HEK293T (cell line): ENCODE measurements around the gene NRG3.

Source experiments
- CTCF ChIA-PET: fragments of 350-600 bp; formaldehyde crosslinking; extraction: SDS; loops from one replicate; lab custom pipeline; 2021; ENCODE audit warnings: antibody characterized with exemption, inconsistent platforms; lab: Yijun Ruan, JAX
- POLR2A ChIA-PET: fragments of 350-600 bp; formaldehyde crosslinking; extraction: SDS; loops from one replicate; lab custom pipeline; 2020; ENCODE audit warnings: antibody characterized with exemption, inconsistent platforms; lab: Yijun Ruan, JAX
- DNase-seq: peaks from one replicate; pipeline ENCODE4 v3.0.0; 2012; ENCODE audit warnings: mixed read lengths; ENCODE audit errors: extremely low spot score
- ARNT ChIP-seq: fragments of 450-650 bp; IDR thresholded peaks from 2 replicates; pipeline ENCODE4 v1.6.1; 2017; ENCODE audit warnings: mild to moderate bottlenecking
- BHLHE40 ChIP-seq: fragments of 450-650 bp; IDR thresholded peaks from 2 replicates; pipeline ENCODE4 v1.6.1; 2016; ENCODE audit warnings: mild to moderate bottlenecking, moderate library complexity, borderline replicate concordance
- CTBP1 ChIP-seq: fragments of 450-650 bp; IDR thresholded peaks from 2 replicates; pipeline ENCODE4 v1.6.1; 2016; ENCODE audit warnings: borderline replicate concordance
- ELF4 ChIP-seq: fragments of 450-650 bp; IDR thresholded peaks from 2 replicates; pipeline ENCODE4 v1.6.1; 2017; ENCODE audit warnings: antibody characterized with exemption
- FOXA1 ChIP-seq: fragments of 450-650 bp; IDR thresholded peaks from 2 replicates; pipeline ENCODE4 v1.6.1; 2016; ENCODE audit warnings: mild to moderate bottlenecking
- FOXK2 ChIP-seq: fragments of 450-650 bp; IDR thresholded peaks from 2 replicates; pipeline ENCODE4 v1.6.1; 2016; ENCODE audit warnings: mild to moderate bottlenecking
- FOXM1 ChIP-seq: fragments of 450-650 bp; IDR thresholded peaks from 2 replicates; pipeline ENCODE4 v1.6.1; 2017; ENCODE audit warnings: mild to moderate bottlenecking, borderline replicate concordance
- HDGF ChIP-seq: fragments of 450-650 bp; IDR thresholded peaks from 2 replicates; pipeline ENCODE4 v1.6.1; 2017; ENCODE audit warnings: antibody characterized with exemption, borderline replicate concordance
- L3MBTL2 ChIP-seq: fragments of 450-650 bp; conservative IDR thresholded peaks from 2 replicates; pipeline ENCODE4 v1.6.1; 2016; ENCODE audit warnings: mild to moderate bottlenecking
- LEF1 ChIP-seq: fragments of 450-650 bp; IDR thresholded peaks from 2 replicates; pipeline ENCODE4 v1.6.1; 2017; ENCODE audit warnings: mild to moderate bottlenecking, borderline replicate concordance
- NFRKB ChIP-seq: fragments of 450-650 bp; IDR thresholded peaks from 2 replicates; pipeline ENCODE4 v1.6.1; 2016; ENCODE audit warnings: mild to moderate bottlenecking, moderate library complexity
- PKNOX1 ChIP-seq: fragments of 450-650 bp; IDR thresholded peaks from 2 replicates; pipeline ENCODE4 v1.6.1; 2016
- SP1 ChIP-seq: fragments of 450-650 bp; IDR thresholded peaks from 2 replicates; pipeline ENCODE4 v1.6.1; 2017
- SUZ12 ChIP-seq: fragments of 450-650 bp; IDR thresholded peaks from 2 replicates; pipeline ENCODE4 v1.6.1; 2016; ENCODE audit warnings: mild to moderate bottlenecking
- TARDBP ChIP-seq: fragments of 450-650 bp; IDR thresholded peaks from 2 replicates; pipeline ENCODE4 v1.6.1; 2016
- ZNF384 ChIP-seq: fragments of 450-650 bp; IDR thresholded peaks from 2 replicates; pipeline ENCODE4 v1.6.1; 2016

The NRG3 gene

GRCh38 chr10:82492647-82493046 lies 617.7 kb downstream of the NRG3 start:
- TF ChIP-seq CTBP1 (no peak), ZNF384 (no peak), SUZ12 (no peak), PKNOX1 (no peak), TARDBP (no peak), ELF4 (no peak), FOXK2 (no peak), FOXM1 (no peak), HDGF (no peak), NFRKB (no peak), L3MBTL2 (no peak)
- POLR2A ChIA-PET = no interaction called here
- CTCF ChIA-PET = no interaction called here
- DNase-seq = no peak

GRCh38 chr10:82496114-82496513 lies 621.1 kb downstream of the NRG3 start:
- DNase-seq = no peak
- no peak for TF ChIP-seq L3MBTL2
- no peak for TF ChIP-seq ZNF384
- no peak for TF ChIP-seq HDGF
- TF ChIP-seq NFRKB = no peak
- no peak for TF ChIP-seq FOXM1
- TF ChIP-seq LEF1 = no peak
- TF ChIP-seq TARDBP = no peak
- no peak for TF ChIP-seq ELF4
- TF ChIP-seq SUZ12 = no peak
- no peak for TF ChIP-seq CTBP1
- TF ChIP-seq SP1 = no peak
- TF ChIP-seq FOXK2 = no peak
- TF ChIP-seq BHLHE40 = no peak
- TF ChIP-seq PKNOX1 = no peak
- TF ChIP-seq ARNT = no peak
- no peak for TF ChIP-seq FOXA1
- ChIA-PET POLR2A (no interaction called here), CTCF (no interaction called here)

GRCh38 chr10:82497439-82497838 lies 622.4 kb downstream of the NRG3 start:
- no peak for TF ChIP-seq LEF1
- ChIA-PET POLR2A (no interaction called here), CTCF (no interaction called here)
- no peak for DNase-seq

- ChIA-PET CTCF (no interaction called here), POLR2A (no interaction called here)
- DNase-seq = no peak
- TF ChIP-seq ZNF384 (no peak), PKNOX1 (no peak), NFRKB (no peak), HDGF (no peak), ELF4 (no peak), L3MBTL2 (no peak), CTBP1 (no peak), TARDBP (no peak), FOXA1 (no peak), FOXK2 (no peak), BHLHE40 (no peak), FOXM1 (no peak), LEF1 (no peak), SP1 (no peak), ARNT (no peak)
These were observed 624.0 kb downstream of the NRG3 start for GRCh38 chr10:82498976-82499375.

GRCh38 chr10:82505009-82505408 lies 630.0 kb downstream of the NRG3 start:
- POLR2A ChIA-PET = no interaction called here
- DNase-seq = no peak
- TF ChIP-seq L3MBTL2 = no peak
- TF ChIP-seq CTBP1 = no peak
- TF ChIP-seq SP1 = no peak
- TF ChIP-seq TARDBP = no peak
- no peak for TF ChIP-seq FOXA1
- no peak for TF ChIP-seq BHLHE40
- no peak for TF ChIP-seq ZNF384
- TF ChIP-seq LEF1 = no peak
- no peak for TF ChIP-seq ELF4
- TF ChIP-seq HDGF = no peak
- TF ChIP-seq PKNOX1 = no peak
- CTCF ChIA-PET = no interaction called here

GRCh38 chr10:82506680-82507376 lies 631.8 kb downstream of the NRG3 start:
- ChIA-PET CTCF (no interaction called here), POLR2A (no interaction called here)
- no peak for DNase-seq
- TF ChIP-seq CTBP1 (no peak), SP1 (no peak), PKNOX1 (no peak), ZNF384 (no peak)
